ENCODE data around the gene TSC2.

The TSC2 gene

GRCh38 chr16:2047330-2048115 lies at the start of gene TSC2, which contains the start of gene NTHL1:
TSS of gene TSC2 (plus strand) at chr16:2047985. CDS start at chr16:2048616, 631 bp downstream.
TSS of gene NTHL1 (minus strand) at chr16:2047834. CDS start at chr16:2047823, 11 bp downstream.
- peaks cover 15% of the 10 kb centered on the region for H3K4me1 Mint-ChIP-seq
- peak; percentile 96 for ATAC-seq (ENCODE audit: low read depth)
- no peaks in the 10 kb centered on the region for H3K27me3 Mint-ChIP-seq
- H3K36me3 Mint-ChIP-seq, result peaks cover 5% of the 10 kb centered on the region
- no peak within 1 kb of the TSS for H3K27ac Mint-ChIP-seq
- peak; percentile 90 to 94 for DNase-seq (ENCODE audit: low spot score in 2 of 2)
- H3K9me3 Mint-ChIP-seq, result no peaks in the 10 kb centered on the region
- H3K4me3 Mint-ChIP-seq, result peak within 1 kb of the TSS; percentile 90

- no peak overlapping the region for H3K27ac Mint-ChIP-seq
- DNase-seq (ENCODE audit: low spot score in 2 of 2) (no peak), ATAC-seq (ENCODE audit: low read depth) (no peak)
- peaks cover 10% of the 10 kb centered on the region for H3K36me3 Mint-ChIP-seq
- H3K9me3 Mint-ChIP-seq, result no peaks in the 10 kb centered on the region
- no peaks in the 10 kb centered on the region for H3K27me3 Mint-ChIP-seq
- no peak overlapping the region for H3K4me3 Mint-ChIP-seq
- H3K4me1 Mint-ChIP-seq, result peaks cover 3% of the 10 kb centered on the region
Observed at GRCh38 chr16:1998360-1998835, 49.4 kb upstream of the TSC2 start.

DNA sequence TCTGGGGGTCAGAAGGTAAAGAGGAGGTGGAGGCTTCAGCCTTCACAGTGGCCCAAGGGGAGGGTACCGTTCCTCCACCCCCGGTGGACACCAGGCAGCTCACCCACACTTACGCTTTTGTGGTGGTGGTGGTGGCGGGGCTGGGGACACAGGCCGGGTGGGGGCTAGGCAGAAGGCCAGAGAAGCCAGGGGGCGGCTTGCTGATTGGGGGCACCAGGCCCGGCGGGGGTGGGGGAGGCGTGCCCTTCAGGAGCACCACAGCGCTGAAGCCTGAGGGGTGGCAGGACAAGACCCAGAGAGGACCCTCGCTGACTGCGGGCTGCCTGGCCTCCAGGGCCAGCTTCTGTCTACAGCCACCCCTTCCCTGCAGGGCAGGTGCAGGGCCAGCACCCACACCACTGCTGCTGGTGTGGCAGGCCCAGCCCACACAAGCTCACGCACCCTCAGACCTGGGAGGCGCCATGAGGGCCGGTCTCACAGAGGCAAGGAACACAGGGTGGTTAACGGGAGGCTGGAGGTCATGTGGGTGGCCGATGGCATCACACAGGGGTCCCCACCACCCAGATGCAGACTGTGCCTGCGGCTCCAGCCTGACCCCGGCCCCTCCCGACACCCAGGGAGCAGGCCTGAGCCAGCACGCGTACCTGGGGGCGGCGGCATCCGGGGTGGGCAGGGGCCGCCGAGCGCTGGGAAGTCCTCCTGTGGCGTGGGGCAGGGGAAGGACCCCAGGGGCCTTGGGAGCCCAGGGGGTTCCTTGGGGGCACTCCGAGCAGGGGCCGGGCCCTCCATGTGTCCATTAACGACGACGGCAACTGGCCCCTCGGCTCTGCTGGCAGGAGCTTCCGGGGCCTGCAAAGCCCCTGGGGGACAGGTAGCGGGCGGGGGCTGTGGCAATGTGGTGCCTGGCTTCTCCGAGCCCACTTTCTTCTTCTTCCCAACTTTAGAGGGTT lies 48.7 kb upstream of the TSC2 start:
- ATAC-seq (ENCODE audit: low read depth), result no peak

DNA sequence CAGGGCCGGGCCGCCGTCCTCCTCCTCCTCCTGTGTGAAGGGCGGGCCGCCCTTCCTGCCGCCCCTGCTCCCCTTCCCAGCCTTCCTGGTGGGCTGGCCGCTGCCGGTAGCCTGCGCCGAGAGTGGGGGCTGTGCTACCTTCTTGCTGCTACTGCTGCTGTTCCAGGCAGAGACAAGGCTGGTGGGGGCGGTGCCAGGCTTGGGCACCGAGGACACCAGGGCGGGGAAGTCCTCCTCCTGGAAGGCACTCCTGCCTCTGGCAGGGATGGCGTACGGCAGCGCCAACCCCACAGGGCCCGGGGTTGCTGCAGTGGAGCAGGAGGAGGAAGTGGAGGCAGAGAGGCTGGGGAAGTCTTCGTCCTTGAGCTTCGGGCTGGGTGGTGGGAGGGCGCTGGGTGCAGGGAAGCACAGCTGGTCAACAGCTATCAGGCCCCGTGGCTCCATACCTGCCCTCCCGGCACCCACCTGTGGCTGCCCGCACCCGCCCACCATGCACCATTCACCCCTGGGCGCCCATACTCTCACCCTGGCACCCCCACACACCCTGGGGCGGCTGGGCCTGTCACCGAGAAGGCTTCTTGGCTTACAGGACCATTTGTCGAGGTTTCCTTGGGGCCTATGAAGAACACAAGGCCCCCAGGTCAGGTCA lies 47.8 kb upstream of the TSC2 start:
- H3K36me3 Mint-ChIP-seq, result peaks cover 10% of the 10 kb centered on the region
- peaks cover 4% of the 10 kb centered on the region for H3K4me1 Mint-ChIP-seq
- ATAC-seq (ENCODE audit: low read depth) (no peak), DNase-seq (ENCODE audit: low spot score in 2 of 2) (no peak)
- no peak overlapping the region for H3K27ac Mint-ChIP-seq
- H3K27me3 Mint-ChIP-seq, result no peaks in the 10 kb centered on the region
- no peaks in the 10 kb centered on the region for H3K9me3 Mint-ChIP-seq
- H3K4me3 Mint-ChIP-seq, result no peak overlapping the region

More for the DNA sequence above, 48.7 kb upstream of the TSC2 start:
- H3K27me3 Mint-ChIP-seq, result no peaks in the 10 kb centered on the region
- no peaks in the 10 kb centered on the region for H3K9me3 Mint-ChIP-seq
- peaks cover 2% of the 10 kb centered on the region for H3K4me1 Mint-ChIP-seq
- no peak overlapping the region for H3K4me3 Mint-ChIP-seq
- no peak overlapping the region for H3K27ac Mint-ChIP-seq
- H3K36me3 Mint-ChIP-seq, result peaks cover 10% of the 10 kb centered on the region
- DNase-seq (ENCODE audit: low spot score in 2 of 2), result no peak

DNA sequence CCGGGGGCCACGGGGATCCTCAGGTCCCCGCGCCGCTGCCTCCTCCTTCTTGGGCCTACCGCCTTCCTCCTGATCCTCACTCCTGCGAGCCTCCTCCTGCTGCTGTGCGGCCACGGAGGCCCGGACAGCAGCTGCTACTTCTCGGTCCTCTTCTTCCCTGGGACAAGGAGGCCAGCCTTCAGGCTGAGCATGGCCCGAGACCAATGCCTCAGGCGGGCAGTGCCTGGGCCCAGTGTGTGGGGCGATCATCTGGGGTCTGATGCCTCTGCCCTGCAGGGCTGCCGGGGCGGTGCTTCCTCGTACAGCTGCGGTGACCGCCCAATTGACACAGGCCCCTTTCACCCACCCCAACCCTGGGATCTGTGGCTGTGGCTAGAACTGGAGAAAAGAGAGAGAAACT lies 46.8 kb upstream of the TSC2 start:
- ATAC-seq (ENCODE audit: low read depth) (no peak), DNase-seq (ENCODE audit: low spot score in 2 of 2) (no peak)
- H3K4me3 Mint-ChIP-seq, result no peak overlapping the region
- peaks cover 10% of the 10 kb centered on the region for H3K4me1 Mint-ChIP-seq
- H3K27me3 Mint-ChIP-seq, result no peaks in the 10 kb centered on the region
- H3K9me3 Mint-ChIP-seq, result no peaks in the 10 kb centered on the region
- no peak overlapping the region for H3K27ac Mint-ChIP-seq
- peaks cover 10% of the 10 kb centered on the region for H3K36me3 Mint-ChIP-seq

DNA sequence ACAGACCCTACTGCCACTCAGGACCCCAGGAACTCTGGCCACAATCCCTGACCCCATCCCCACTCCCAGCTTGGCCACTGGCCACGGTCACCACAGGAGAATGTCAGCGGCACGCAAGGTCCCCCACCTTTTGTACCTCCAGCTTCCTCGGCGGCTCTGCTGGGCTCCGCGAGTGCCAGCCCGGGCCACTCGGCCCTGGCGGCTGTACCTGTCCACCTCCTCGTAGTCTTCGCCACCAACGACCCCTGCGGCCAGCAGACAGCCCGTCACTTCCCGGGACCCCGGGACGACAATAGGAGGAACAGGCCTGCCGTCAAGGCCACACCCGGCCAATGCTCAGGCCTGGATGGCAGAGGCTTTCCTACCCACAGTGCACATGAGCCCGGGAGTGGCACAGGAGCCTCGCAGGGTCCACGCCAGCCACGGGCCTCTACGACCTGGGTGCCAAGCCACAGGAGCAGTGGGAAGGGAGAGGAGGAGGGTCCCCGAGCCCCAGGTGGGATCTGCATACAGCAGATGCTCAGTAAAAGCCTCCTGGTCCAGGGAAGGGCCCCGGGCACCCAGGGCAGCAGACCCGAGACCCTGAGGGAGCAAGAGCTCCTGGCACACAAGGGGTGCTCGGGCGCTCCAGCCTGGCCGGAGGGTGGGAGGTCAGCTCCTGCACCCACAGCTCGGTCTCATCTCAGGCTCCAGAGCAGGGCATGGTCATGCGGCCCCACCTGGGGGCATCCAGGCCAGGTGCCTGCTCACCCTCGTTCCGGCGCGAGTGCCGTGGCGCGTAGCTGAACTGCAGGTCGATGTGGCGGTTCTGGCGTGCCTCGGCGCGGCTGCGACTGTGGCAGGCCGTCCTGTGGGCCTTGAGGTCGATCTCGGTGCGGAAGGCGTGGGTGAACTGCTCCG lies 46.1 kb upstream of the TSC2 start:
- H3K27me3 Mint-ChIP-seq, result no peaks in the 10 kb centered on the region
- no peak overlapping the region for H3K27ac Mint-ChIP-seq
- no peak for ATAC-seq (ENCODE audit: low read depth)
- no peak overlapping the region for H3K4me3 Mint-ChIP-seq
- H3K9me3 Mint-ChIP-seq, result no peaks in the 10 kb centered on the region
- peaks cover 16% of the 10 kb centered on the region for H3K4me1 Mint-ChIP-seq
- peaks cover 10% of the 10 kb centered on the region for H3K36me3 Mint-ChIP-seq
- no peak for DNase-seq (ENCODE audit: low spot score in 2 of 2)

GRCh38 chr16:2002406-2003230 lies 45.2 kb upstream of the TSC2 start:
- Mint-ChIP-seq H3K27me3 (no peaks in the 10 kb centered on the region), H3K27ac (no peak overlapping the region), H3K36me3 (peaks cover 10% of the 10 kb centered on the region), H3K4me1 (peaks cover 20% of the 10 kb centered on the region), H3K9me3 (no peaks in the 10 kb centered on the region), H3K4me3 (no peak overlapping the region)
- ATAC-seq (ENCODE audit: low read depth) (no peak), DNase-seq (ENCODE audit: low spot score in 2 of 2) (no peak)

DNA sequence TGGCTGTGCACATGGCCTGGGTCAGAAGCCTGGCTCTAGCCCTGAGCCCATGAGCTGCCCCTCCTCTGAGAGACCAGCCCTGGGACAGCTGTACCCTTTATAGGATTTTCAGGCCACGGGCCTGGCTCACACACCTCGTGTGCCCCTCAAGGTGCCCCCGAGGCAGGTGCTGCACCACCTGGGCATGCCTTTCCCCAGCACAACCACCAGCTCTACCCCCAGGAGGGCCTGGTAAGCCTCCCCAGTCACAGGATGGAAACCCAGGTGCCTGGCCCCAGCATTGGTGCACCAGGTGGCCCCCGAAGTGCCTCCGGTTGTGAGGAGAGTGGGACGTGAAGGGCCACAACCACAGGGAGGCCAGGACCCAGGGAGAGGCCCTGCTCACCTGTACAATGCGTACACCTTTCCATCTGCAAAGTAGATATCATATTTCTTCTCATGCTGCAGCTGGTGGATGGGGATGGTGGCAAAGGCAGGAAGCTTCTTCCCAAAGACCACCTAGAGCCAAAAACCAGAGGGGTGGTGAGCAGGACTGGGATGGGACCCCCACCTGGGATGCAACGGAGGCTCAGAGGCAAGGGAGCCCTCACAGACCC lies 44.5 kb upstream of the TSC2 start:
- no peak overlapping the region for H3K4me3 Mint-ChIP-seq
- H3K36me3 Mint-ChIP-seq, result peaks cover 9% of the 10 kb centered on the region
- no peak for ATAC-seq (ENCODE audit: low read depth)
- no peak overlapping the region for H3K27ac Mint-ChIP-seq
- H3K4me1 Mint-ChIP-seq, result peaks cover 27% of the 10 kb centered on the region
- no peaks in the 10 kb centered on the region for H3K9me3 Mint-ChIP-seq
- DNase-seq (ENCODE audit: low spot score in 2 of 2), result no peak
- H3K27me3 Mint-ChIP-seq, result no peaks in the 10 kb centered on the region

GRCh38 chr16:2003827-2004641 lies 43.8 kb upstream of the TSC2 start:
- H3K27me3 Mint-ChIP-seq, result no peaks in the 10 kb centered on the region
- ATAC-seq (ENCODE audit: low read depth) (peak; percentile 99), DNase-seq (ENCODE audit: low spot score in 2 of 2) (peak; percentile 87 to 92)
- peaks cover 7% of the 10 kb centered on the region for H3K36me3 Mint-ChIP-seq
- no peak overlapping the region for H3K4me3 Mint-ChIP-seq
- no peak overlapping the region for H3K27ac Mint-ChIP-seq
- H3K4me1 Mint-ChIP-seq, result peaks cover 33% of the 10 kb centered on the region
- no peaks in the 10 kb centered on the region for H3K9me3 Mint-ChIP-seq

DNA sequence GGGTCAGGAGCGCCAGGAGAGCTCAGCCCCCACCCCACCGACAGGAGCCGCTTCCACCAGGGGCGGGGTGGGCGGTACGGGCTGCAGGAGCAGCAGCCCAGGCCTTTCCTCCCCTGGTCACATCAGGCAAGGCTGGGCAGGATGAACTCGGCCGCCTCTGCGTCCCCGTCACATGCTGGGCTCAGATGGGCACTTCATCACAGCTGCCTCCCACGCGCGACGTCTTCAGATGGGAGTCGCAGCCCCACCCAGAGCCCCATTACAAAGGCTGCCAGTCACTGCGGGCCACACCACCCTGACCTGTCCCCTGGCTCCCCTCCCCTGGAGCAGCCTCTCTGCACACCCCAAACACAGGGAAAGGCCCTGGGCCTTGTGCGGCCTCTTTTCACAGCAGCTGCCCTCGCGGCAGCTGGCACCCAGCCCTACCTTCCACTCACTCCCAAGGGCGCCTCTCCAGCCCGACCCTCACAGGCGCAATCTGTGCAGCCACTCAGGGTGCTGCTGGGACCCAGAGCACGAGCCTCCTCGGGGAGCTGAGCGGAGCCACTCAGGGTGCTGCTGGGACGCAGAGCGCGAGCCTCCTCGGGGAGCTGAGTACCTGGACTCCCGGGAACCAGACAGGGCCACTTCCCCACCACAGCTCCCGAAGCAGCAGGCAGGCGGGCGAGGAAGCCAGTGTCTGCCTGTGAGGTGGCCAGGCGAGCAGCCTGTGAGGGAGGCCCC lies 42.8 kb upstream of the TSC2 start:
- no peak overlapping the region for H3K27ac Mint-ChIP-seq
- ATAC-seq (ENCODE audit: low read depth) (no peak), DNase-seq (ENCODE audit: low spot score in 2 of 2) (no peak)
- no peaks in the 10 kb centered on the region for H3K27me3 Mint-ChIP-seq
- H3K4me1 Mint-ChIP-seq, result peaks cover 33% of the 10 kb centered on the region
- no peaks in the 10 kb centered on the region for H3K9me3 Mint-ChIP-seq
- peaks cover 7% of the 10 kb centered on the region for H3K36me3 Mint-ChIP-seq
- H3K4me3 Mint-ChIP-seq, result no peak overlapping the region

- Mint-ChIP-seq H3K4me3 (no peak overlapping the region), H3K27ac (no peak overlapping the region)
- no peak for ATAC-seq (ENCODE audit: low read depth)
Observed at GRCh38 chr16:2005646-2006045, 42.1 kb upstream of the TSC2 start.

More at GRCh38 chr16:2005646-2006045, 42.1 kb upstream of the TSC2 start:
- Mint-ChIP-seq H3K4me1 (peaks cover 36% of the 10 kb centered on the region), H3K27me3 (no peaks in the 10 kb centered on the region), H3K9me3 (no peaks in the 10 kb centered on the region), H3K36me3 (peaks cover 6% of the 10 kb centered on the region)
- DNase-seq (ENCODE audit: low spot score in 2 of 2), result no peak
